GM12873 (cell line): Measurements from ENCODE around the gene ETNPPL.

Source experiments
- TF ChIP-seq, protein P1 (sequence below): IDR thresholded peaks from 2 replicates; pipeline ENCODE4 v1.5.1; 2012; ENCODE audit warnings: low read depth, mild to moderate bottlenecking, moderate library complexity, low read length, control low read depth; ENCODE audit not compliant: insufficient read depth; ENCODE audit errors: missing control alignments

Gene ETNPPL

DNA sequence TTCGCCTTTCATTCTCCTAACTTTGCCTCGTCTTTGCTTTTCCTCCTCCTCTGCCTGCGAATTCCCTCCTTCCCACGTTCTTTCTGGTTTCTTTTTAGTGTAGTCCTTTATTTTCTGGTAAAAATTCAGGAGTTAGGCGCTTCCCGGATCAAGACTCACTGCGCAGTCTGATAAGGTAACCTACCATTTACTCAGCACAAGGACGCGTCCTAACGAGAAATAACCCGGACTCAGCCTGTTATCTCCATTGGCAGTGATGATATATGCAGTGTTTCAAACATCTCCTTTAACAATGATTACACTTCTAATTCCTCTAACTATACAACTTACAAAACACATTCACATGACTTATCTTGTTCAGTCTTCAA, 357 bp upstream of the ETNPPL start:
- TF ChIP-seq, protein P1, sequence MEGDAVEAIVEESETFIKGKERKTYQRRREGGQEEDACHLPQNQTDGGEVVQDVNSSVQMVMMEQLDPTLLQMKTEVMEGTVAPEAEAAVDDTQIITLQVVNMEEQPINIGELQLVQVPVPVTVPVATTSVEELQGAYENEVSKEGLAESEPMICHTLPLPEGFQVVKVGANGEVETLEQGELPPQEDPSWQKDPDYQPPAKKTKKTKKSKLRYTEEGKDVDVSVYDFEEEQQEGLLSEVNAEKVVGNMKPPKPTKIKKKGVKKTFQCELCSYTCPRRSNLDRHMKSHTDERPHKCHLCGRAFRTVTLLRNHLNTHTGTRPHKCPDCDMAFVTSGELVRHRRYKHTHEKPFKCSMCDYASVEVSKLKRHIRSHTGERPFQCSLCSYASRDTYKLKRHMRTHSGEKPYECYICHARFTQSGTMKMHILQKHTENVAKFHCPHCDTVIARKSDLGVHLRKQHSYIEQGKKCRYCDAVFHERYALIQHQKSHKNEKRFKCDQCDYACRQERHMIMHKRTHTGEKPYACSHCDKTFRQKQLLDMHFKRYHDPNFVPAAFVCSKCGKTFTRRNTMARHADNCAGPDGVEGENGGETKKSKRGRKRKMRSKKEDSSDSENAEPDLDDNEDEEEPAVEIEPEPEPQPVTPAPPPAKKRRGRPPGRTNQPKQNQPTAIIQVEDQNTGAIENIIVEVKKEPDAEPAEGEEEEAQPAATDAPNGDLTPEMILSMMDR: no peak

DNA sequence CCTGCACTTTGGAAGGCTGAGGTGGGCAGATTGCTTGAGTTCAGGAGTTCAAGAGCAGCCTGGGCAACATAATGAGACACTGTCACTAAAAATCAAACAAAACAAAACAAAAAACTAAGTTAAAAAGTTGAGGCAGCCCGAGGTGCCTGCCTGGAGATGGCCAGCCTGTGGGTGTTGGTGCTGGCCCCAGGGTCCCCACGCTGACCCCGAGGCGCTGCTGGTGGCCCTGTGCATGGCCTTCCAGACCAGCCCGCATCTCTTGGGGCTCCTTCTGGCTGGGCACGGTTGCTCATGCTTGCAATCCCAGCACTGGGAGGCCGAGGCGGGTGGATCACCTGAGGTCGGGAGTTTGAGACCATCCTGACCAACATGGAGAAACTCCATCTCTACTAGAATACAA, 4.4 kb downstream of the ETNPPL start:
- TF ChIP-seq, protein P1: no peak

- TF ChIP-seq, protein P1: no peak
These were observed 8.5 kb downstream of the ETNPPL start for GRCh38 chr4:108754327-108754726.

DNA sequence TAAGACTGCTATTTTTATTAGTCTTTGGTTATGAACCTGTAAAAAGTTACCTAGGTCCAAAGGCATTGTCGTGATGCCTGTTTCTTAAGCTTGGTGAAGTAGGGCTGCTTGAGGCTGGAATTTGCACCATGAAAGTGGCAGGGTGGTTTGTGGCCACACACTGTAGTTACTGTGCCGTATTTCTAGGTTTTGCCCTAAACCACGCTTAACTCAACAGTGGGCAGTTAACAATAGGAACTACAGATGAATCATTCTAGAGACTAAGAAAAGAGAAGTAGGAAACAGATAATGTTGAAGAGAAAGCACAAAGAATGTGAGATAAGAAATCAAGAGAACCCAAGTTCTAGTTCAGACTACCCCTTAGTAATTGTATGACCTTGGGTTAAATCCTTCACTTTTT, 11.5 kb downstream of the ETNPPL start:
- TF ChIP-seq, protein P1: no peak

DNA sequence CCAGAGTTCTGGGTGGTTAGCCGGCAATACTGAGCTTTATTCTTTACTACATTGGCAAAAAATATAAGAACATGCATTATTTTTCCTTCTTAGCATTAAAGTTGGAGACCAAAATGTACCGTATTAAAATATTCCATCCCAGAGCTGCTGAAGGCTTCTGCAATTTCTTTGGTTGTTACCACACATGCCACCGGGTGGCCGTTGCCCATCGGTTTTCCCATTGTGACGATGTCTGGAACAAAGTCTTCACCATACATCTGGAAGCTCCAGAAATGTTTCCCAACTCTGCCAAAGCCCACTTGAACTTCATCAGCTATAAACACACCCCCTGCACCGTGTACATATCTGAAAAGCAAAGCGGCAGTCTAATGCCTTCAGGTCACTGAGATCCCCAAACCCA, 13.7 kb downstream of the ETNPPL start:
- TF ChIP-seq, protein P1: no peak

DNA sequence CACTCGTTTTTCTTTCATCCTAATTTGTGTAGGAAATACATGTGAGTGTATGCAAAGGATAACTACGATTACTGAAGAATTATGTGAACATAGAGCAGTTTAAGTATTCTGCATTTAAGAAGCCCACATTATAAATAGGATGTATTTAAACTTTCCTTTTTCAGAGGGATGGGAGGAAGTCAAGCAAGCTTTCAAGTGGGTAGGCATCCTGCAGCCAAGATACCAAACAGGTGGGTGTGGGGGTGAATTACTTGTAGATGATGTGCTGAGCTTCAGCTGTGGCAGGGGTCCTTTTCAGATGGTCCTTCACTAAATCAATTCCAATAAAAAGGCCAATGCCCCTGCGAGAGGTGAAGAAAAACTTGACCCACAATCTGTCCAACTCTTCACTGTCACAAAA, 16.3 kb downstream of the ETNPPL start:
- TF ChIP-seq, protein P1: no peak

- TF ChIP-seq, protein P1: no peak
These were observed 18.5 kb downstream of the ETNPPL start for GRCh38 chr4:108744307-108744706.
